ENCODE data around the gene KRTAP4-2.
"Not testable (repeated sequence)": the region's sequence is repeated elsewhere in the genome, so short reads cannot be mapped to it uniquely, and the experiment has no call there.

DNA sequence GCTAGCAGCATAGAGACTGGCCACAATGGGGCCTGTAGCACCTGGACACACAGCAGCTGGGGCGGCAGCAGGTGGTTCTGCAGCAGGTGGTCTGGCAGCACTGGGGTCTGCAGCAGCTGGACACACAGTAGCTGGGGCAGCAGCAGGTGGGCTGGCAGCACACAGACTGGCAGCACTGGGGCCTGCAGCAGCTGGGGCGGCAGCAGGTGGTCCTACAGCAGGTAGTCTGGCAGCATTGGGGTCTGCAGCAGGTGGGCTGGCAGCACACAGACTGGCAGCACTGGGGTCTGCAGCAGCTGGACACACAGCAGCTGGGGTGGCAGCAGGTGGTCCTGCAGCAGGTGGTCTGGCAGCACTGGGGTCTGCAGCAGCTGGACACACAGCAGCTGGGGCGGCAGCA, 17.8 kb downstream of the KRTAP4-2 start:
- TF ChIP-seq, protein P1, sequence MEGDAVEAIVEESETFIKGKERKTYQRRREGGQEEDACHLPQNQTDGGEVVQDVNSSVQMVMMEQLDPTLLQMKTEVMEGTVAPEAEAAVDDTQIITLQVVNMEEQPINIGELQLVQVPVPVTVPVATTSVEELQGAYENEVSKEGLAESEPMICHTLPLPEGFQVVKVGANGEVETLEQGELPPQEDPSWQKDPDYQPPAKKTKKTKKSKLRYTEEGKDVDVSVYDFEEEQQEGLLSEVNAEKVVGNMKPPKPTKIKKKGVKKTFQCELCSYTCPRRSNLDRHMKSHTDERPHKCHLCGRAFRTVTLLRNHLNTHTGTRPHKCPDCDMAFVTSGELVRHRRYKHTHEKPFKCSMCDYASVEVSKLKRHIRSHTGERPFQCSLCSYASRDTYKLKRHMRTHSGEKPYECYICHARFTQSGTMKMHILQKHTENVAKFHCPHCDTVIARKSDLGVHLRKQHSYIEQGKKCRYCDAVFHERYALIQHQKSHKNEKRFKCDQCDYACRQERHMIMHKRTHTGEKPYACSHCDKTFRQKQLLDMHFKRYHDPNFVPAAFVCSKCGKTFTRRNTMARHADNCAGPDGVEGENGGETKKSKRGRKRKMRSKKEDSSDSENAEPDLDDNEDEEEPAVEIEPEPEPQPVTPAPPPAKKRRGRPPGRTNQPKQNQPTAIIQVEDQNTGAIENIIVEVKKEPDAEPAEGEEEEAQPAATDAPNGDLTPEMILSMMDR (IDR thresholded peaks at IDR 0.05; ENCODE audit: insufficient read depth, low read length) = not testable (repeated sequence)
- not testable (repeated sequence) for TF ChIP-seq POLR2AphosphoS5 (IDR thresholded peaks at IDR 0.05; ENCODE audit: low read depth); SPI1 (IDR thresholded peaks at IDR 0.05; ENCODE audit: borderline replicate concordance, low read depth)
